NT2/D1 (cell line): Measurements from ENCODE around the gene LHB.

Source experiments
- SUZ12 ChIP-seq: IDR thresholded peaks from 2 replicates; pipeline ENCODE4 v1.6.1; 2011; ENCODE audit not compliant: insufficient read length, insufficient read depth; ENCODE audit errors: extremely low read depth
- YY1 ChIP-seq: IDR thresholded peaks from 2 replicates; pipeline ENCODE4 v1.6.1; 2011; ENCODE audit not compliant: insufficient read length, insufficient read depth
- ZNF274 ChIP-seq: IDR thresholded peaks from 2 replicates; pipeline ENCODE4 v1.6.1; 2011; ENCODE audit warnings: mild to moderate bottlenecking, low read depth, low read length

- no peak for TF ChIP-seq YY1
- no peak for TF ChIP-seq ZNF274
- no peak for TF ChIP-seq SUZ12
Observed at GRCh38 chr19:49061445-49061844, 44.6 kb upstream of the LHB start.
